HepG2 (cell line): ENCODE results near the gene TAF3. TPM values are rescaled to one million over a fixed set of nuclear protein-coding genes. Genes with fewer than 3 reads are reported as not detected.

Source experiments
- ATAC-seq: fragments of 200-7000 bp; cut with Tn5 transposase; 3 replicates; pipeline ENCODE4 v1.9.1; 2020; ENCODE audit warnings: mild to moderate bottlenecking, moderate library complexity
- BruUV-seq: library from RNA; stranded (reverse); fragments of 400-500 nt; replicated peaks from 2 replicates; lab custom pipeline; 2021; lab: Mats Ljungman, UMichigan
- CTCF ChIA-PET: fragments of 300-600 bp; formaldehyde crosslinking; extraction: SDS; loops from one replicate; lab custom pipeline; 2021; ENCODE audit warnings: low total read pairs, inconsistent platforms, low intra/inter-chr PET ratio; lab: Yijun Ruan, JAX
- POLR2A ChIA-PET: fragments of 350-600 bp; sonication (Branson Sonifier 250); formaldehyde crosslinking; loops from one replicate; lab custom pipeline; 2020; ENCODE audit warnings: antibody characterized with exemption, inconsistent platforms; lab: Yijun Ruan, JAX
- DNase-seq: peaks from one replicate; pipeline ENCODE4 v3.0.0-alpha.2; 2015; ENCODE audit warnings: low spot score
- FAIRE-seq: peaks from 3 replicates; lab custom pipeline; 2011; peaks lifted over from hg19 to GRCh38; lab: Jason Lieb, UNC
- H2AFZ ChIP-seq: one replicate; pipeline ENCODE4 v1.6.1; 2011; ENCODE audit warnings: low read length, inconsistent platforms
- H3K27ac ChIP-seq: fragments of 300-600 bp; 3 replicates; pipeline ENCODE4 v1.8.0; 2011; ENCODE audit warnings: mixed run types, mild to moderate bottlenecking, mixed read lengths, low read length, inconsistent platforms; ENCODE audit not compliant: insufficient read depth; ENCODE audit errors: extremely low read length
- H3K27me3 ChIP-seq, 2 experiments: fragments of 200-600 bp in 1 of 2; 2 replicates in 1 of 2; 3 replicates in 1 of 2; pipeline versions ENCODE4 v1.6.0 to v1.8.0; 2011; ENCODE audit warnings: low read length in 2 of 2, mild to moderate bottlenecking in 2 of 2, moderate library complexity in 2 of 2, inconsistent platforms in 1 of 2; ENCODE audit not compliant: insufficient read depth in 2 of 2, control insufficient read depth in 1 of 2
- H3K36me3 ChIP-seq, 2 experiments: fragments of 200-600 bp in 1 of 2; replicated peaks in 1 of 2; 2 replicates in 1 of 2; 3 replicates in 1 of 2; pipeline versions ENCODE4 v1.5.1 to v1.8.0; 2011; ENCODE audit warnings: low read length in 2 of 2, inconsistent platforms in 1 of 2; ENCODE audit not compliant: insufficient read depth in 2 of 2, control insufficient read depth in 1 of 2
- H3K4me1 ChIP-seq: 2 replicates; pipeline ENCODE4 v1.5.1; 2012; ENCODE audit warnings: low read length, inconsistent platforms; ENCODE audit not compliant: insufficient read depth
- H3K4me2 ChIP-seq: 2 replicates; pipeline ENCODE4 v1.6.0; 2011; ENCODE audit warnings: low read depth, low read length, inconsistent platforms
- H3K4me3 ChIP-seq, 3 experiments: fragments of 200-600 bp in 1 of 3; sonication (generic), shearing (Covaris generic) in 1 of 3; replicated peaks in 1 of 3; 2 replicates each; pipeline ENCODE4 v1.5.1; 2011 to 2016; ENCODE audit warnings: low read length in 3 of 3, inconsistent platforms in 2 of 3, low read depth in 2 of 3, mild to moderate bottlenecking in 2 of 3, control low read depth in 1 of 3, mixed read lengths in 1 of 3; ENCODE audit not compliant: insufficient read depth in 1 of 3
- H3K79me2 ChIP-seq: one replicate; pipeline ENCODE4 v1.6.1; 2011; ENCODE audit warnings: low read length, inconsistent platforms; ENCODE audit not compliant: insufficient read depth
- H3K9ac ChIP-seq: 2 replicates; pipeline ENCODE4 v1.6.0; 2011; ENCODE audit warnings: mild to moderate bottlenecking, low read depth, low read length, inconsistent platforms; ENCODE audit not compliant: insufficient read depth
- H3K9me3 ChIP-seq: 2 replicates; pipeline ENCODE4 v1.5.1; 2012; ENCODE audit warnings: mild to moderate bottlenecking, low read length
- H4K20me1 ChIP-seq: 2 replicates; pipeline ENCODE4 v1.6.0; 2011; ENCODE audit warnings: inconsistent platforms, mild to moderate bottlenecking, low read length, moderate library complexity; ENCODE audit not compliant: insufficient read depth
- ARHGAP35 ChIP-seq: sonication (generic); formaldehyde crosslinking; IDR thresholded peaks from 2 replicates; pipeline ENCODE4 v1.9.0; 2022; ENCODE audit warnings: mild to moderate bottlenecking, inconsistent platforms, moderate library complexity, missing genetic modification reagents, borderline replicate concordance
- KAT2B ChIP-seq: fragments of 150-350 bp; IDR thresholded peaks from 2 replicates; pipeline ENCODE4 v1.6.1; 2014; ENCODE audit warnings: low read depth, low read length, borderline replicate concordance
- ZBTB8A ChIP-seq: sonication (generic); formaldehyde crosslinking; IDR thresholded peaks from 2 replicates; pipeline ENCODE4 v1.4.0; 2020; ENCODE audit warnings: mild to moderate bottlenecking, low read depth, missing genetic modification reagents, borderline replicate concordance
- ZFP82 ChIP-seq: sonication (generic); formaldehyde crosslinking; IDR thresholded peaks from 2 replicates; pipeline ENCODE4 v1.5.1; 2020; ENCODE audit warnings: mild to moderate bottlenecking, missing genetic modification reagents, borderline replicate concordance
- ZNF343 ChIP-seq: sonication (generic); formaldehyde crosslinking; IDR thresholded peaks from 2 replicates; pipeline ENCODE4 v1.4.0; 2020; ENCODE audit warnings: mild to moderate bottlenecking, missing genetic modification reagents
- WGBS: methylation state at CpG from one replicate; pipeline ENCODE4 v1.1.6; 2017; ENCODE audit warnings: low lambda C conversion rate; 5-methylcytosine and 5-hydroxymethylcytosine counted together
- in situ Hi-C: cut with HindIII; loops from 2 replicates; pipeline ENCODE4 v1.10.0; 2017; ENCODE audit warnings: low pct_unique_long_range_greater_than_20kb; ENCODE audit not compliant: extremely low pct_ligation_motif_present
- intact Hi-C: fragments of 100-400 bp; cut with micrococcal nuclease; formaldehyde crosslinking; loops from one replicate; pipeline ENCODE4 v1.10.0; 2022; ENCODE audit not compliant: unreplicated experiment
- polyA plus RNA-seq, 8 experiments: library from polyadenylated mRNA; depleted of rRNA in 3 of 8; stranded (reverse) in 7 of 8; unstranded in 1 of 8; fragments of >200 nt; fragmentation: Illumina TruSeq in 4 of 8; extraction: Trizol in 4 of 8; gene quantifications; 2 replicates each; pipeline versions ENCODE4 v1.2.1 to v1.2.3, GENCODE V29; 2011 to 2016; ENCODE audit warnings: low read depth in 4 of 8, missing spikeins in 1 of 8, mixed read lengths in 1 of 8; ENCODE audit not compliant: insufficient read depth in 1 of 8
- total RNA-seq, 5 experiments: library from RNA; depleted of rRNA; stranded (reverse); fragments of >200 nt; fragmentation: Illumina TruSeq; extraction: Trizol; gene quantifications; 2 replicates each; pipeline ENCODE4 v1.2.3, GENCODE V29; 2016; ENCODE audit warnings: low read depth in 1 of 5
- TF ChIP-seq, protein P1 (sequence below): sonication (generic); formaldehyde crosslinking; IDR thresholded peaks from 2 replicates; pipeline ENCODE4 v1.5.1; 2020; ENCODE audit warnings: mild to moderate bottlenecking, missing genetic modification reagents, borderline replicate concordance
- TF ChIP-seq, protein P2 (sequence below): sonication (generic); formaldehyde crosslinking; IDR thresholded peaks from 2 replicates; pipeline ENCODE4 v1.8.1; 2023; ENCODE audit warnings: missing genetic modification reagents, inconsistent platforms, borderline replicate concordance

Gene TAF3
- total and polyA plus RNA-seq, 2 of the 13 experiments (the other 11 are each of a cell fraction or from before 2014, with no cell fraction given), result 1.7 to 2.9 TPM

DNA sequence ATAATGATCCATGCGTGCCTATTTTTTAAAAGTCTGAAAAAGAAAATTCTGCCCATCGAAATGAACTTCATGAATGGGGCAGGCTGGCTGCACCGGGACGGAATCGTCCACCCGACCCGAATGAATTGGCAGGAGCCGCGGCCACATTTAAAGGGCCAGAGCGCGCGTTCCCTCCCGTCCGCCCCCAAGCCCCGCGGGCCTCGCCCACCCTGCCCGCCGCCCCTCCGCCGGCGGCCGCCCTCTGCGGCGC is 235.9 kb downstream of the TAF3 start:
- intact Hi-C loops, result no loop called here
- DNase-seq (no peak), ATAC-seq (no peak)

More for the DNA sequence above, 235.9 kb downstream of the TAF3 start:
- Histone ChIP-seq H3K36me3 (no peaks in the 10 kb centered on the region), H3K9me3 (no peaks in the 10 kb centered on the region), H4K20me1 (peaks cover 19% of the 10 kb centered on the region; the same call in 1 of the 2 replicates), H3K4me2 (no peak overlapping the region), H3K27ac (no peak overlapping the region), H3K27me3 (peaks cover 11 to 80% of the 10 kb centered on the region in 2 experiments), H3K79me2 (no peaks in the 10 kb centered on the region), H3K4me1 (peaks cover 12% of the 10 kb centered on the region; the same call in 1 of the 2 replicates), H3K4me3 (no peak overlapping the region), H2AFZ (no peak overlapping the region), H3K9ac (no peak overlapping the region)
- TF ChIP-seq ZFP82 (CRISPR knock-in tag) (no peak), KAT2B (no peak), ZNF343 (CRISPR knock-in tag) (no peak), ARHGAP35 (CRISPR knock-in tag) (no peak), ZBTB8A (CRISPR knock-in tag) (no peak)
- TF ChIP-seq, protein P1, sequence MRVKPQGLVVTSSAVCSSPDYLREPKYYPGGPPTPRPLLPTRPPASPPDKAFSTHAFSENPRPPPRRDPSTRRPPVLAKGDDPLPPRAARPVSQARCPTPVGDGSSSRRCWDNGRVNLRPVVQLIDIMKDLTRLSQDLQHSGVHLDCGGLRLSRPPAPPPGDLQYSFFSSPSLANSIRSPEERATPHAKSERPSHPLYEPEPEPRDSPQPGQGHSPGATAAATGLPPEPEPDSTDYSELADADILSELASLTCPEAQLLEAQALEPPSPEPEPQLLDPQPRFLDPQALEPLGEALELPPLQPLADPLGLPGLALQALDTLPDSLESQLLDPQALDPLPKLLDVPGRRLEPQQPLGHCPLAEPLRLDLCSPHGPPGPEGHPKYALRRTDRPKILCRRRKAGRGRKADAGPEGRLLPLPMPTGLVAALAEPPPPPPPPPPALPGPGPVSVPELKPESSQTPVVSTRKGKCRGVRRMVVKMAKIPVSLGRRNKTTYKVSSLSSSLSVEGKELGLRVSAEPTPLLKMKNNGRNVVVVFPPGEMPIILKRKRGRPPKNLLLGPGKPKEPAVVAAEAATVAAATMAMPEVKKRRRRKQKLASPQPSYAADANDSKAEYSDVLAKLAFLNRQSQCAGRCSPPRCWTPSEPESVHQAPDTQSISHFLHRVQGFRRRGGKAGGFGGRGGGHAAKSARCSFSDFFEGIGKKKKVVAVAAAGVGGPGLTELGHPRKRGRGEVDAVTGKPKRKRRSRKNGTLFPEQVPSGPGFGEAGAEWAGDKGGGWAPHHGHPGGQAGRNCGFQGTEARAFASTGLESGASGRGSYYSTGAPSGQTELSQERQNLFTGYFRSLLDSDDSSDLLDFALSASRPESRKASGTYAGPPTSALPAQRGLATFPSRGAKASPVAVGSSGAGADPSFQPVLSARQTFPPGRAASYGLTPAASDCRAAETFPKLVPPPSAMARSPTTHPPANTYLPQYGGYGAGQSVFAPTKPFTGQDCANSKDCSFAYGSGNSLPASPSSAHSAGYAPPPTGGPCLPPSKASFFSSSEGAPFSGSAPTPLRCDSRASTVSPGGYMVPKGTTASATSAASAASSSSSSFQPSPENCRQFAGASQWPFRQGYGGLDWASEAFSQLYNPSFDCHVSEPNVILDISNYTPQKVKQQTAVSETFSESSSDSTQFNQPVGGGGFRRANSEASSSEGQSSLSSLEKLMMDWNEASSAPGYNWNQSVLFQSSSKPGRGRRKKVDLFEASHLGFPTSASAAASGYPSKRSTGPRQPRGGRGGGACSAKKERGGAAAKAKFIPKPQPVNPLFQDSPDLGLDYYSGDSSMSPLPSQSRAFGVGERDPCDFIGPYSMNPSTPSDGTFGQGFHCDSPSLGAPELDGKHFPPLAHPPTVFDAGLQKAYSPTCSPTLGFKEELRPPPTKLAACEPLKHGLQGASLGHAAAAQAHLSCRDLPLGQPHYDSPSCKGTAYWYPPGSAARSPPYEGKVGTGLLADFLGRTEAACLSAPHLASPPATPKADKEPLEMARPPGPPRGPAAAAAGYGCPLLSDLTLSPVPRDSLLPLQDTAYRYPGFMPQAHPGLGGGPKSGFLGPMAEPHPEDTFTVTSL (CRISPR knock-in tag), result no peak
- TF ChIP-seq, protein P2, sequence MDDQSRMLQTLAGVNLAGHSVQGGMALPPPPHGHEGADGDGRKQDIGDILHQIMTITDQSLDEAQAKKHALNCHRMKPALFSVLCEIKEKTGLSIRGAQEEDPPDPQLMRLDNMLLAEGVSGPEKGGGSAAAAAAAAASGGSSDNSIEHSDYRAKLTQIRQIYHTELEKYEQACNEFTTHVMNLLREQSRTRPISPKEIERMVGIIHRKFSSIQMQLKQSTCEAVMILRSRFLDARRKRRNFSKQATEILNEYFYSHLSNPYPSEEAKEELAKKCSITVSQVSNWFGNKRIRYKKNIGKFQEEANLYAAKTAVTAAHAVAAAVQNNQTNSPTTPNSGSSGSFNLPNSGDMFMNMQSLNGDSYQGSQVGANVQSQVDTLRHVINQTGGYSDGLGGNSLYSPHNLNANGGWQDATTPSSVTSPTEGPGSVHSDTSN (CRISPR knock-in tag), result no peak
- WGBS, result 3% methylated on average over 7 of the region's 25 CpGs
- FAIRE-seq, result no peak
- in situ Hi-C loops, result no loop called here
- ChIA-PET CTCF (no interaction called here), POLR2A (no interaction called here)
- BruUV-seq, result no TSS peak
